Measurements from ENCODE around the gene ECHDC3.

Gene ECHDC3

DNA sequence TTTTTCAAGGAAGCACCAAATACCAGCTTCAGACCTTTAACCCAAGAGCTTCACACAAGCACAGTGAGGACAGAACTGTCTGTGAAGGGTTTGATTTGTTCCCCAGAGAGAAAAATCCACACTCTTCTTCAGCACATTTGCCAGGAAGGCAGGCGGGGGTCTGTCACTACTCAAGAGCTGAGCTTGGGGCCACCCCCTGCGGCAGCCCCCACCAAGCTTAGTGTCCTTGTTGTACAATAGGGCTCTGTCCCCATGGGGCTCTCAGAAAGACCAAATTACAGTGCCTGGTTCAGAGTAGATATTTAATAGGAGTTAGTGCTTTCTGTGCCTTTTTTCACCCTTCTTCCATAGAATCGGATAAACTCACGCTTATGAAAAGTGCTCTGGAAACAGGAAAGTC, 12.4 kb downstream of the ECHDC3 start:
- no peak for DNase-seq

DNA sequence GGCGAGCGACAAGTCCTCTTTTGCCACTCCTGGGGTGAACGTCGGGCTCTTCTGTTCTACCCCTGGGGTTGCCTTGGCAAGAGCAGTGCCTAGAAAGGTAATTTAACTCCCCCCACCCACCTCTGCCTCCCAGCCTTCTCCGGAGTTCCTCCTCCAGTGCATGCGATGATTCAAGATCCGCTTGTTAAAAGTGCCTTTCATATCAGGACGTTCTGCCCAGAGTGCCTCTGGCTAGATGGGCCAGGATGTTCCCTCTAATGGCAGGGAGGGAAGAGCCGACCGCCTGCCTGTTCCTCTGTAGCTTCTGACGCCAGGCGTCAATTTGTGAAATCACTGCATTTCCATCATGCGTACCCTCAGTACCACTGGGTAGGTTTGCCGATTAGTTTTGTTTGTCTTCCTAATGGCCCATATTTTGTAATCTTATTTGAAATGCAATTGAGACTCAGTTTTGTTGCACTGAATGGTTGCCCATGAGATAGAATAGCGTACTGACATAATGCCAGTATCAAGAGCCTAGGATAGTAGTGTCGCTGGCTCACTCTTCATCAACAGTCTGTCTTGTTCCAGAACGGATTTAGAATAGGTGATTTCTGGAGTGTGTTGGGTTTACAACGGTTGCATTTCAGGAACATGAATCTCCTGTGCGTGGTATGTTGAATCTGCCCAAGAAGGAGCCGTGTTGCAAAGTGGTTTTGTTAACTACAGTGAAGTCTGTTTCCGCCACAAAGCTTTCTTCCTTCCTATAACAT, 13.5 kb downstream of the ECHDC3 start:
- no peak for DNase-seq

DNA sequence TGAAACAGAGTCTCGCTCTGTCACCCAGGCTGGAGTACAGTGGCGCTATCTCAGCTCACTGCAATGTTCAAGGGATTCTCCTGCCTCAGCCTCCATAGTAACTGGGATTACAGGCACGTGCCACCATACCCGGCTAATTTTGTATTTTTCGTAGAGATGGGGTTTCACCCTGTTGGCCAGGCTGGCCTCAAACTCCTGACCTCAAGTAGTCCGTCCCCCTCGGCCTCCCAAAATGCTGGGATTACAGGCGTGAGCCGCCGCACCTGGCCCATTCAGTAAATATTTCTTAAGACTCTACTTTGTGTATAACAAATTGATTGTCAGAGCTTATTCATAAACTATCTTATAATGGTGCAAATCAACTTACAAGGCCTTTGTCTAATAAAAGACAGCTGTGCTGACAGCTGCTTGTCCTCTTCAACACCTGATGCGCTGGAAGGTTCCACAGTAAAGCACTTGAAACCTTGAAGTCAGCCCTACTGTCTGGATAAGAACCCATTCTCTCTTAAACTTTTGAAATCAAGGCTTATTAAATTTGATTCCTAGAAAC, 14.7 kb downstream of the ECHDC3 start:
- no peak for DNase-seq

DNA sequence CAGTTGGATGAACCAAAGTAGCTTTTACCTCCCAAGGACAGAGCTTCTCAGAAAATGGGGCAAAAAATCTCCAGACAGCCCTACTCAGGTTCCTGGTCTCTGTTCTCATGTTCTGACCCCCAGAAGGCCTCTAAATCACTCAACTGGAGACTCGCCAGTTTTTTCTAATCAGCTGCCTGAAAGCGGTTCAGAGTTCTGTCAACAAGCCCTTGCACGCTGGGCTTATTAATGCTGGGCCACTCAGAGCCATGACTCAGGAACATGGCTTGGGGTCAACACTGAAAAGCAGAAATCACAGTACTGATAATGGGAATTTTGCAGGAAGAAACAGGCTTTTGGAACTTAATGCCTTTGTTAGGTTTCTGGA, 15.3 kb downstream of the ECHDC3 start:
- DNase-seq = peak; percentile 4

DNA sequence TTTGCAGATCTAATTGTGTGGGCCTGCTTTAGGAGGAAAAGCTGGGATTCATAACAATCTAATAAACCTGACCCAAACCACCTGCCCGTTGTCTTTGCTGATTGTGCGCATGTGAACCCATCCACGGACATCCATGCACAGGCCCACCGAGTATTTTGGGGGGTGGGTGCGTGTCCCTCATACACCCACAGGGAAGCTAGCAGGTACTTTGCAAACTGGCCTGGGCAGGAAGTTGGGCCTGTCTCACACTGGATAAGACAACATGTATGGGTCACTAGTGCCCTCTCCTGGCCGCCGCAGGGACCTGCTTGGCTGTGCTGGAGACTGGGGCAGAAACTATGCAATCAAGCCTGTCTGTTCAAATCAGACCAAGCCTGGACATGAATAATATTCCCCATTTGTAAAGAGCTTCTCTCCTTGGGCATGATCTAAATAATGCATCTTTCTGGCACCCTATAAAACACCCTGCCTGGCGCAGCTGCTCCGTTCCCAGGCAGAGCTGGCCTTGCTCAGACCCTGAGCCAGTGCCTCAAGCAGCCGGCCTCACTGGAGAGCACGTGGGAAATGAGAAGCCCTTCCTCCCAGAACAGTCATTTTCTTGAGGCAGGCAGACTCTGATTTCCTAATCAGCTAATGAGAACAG, 15.8 kb downstream of the ECHDC3 start:
- DNase-seq = peak; percentile 15

DNA sequence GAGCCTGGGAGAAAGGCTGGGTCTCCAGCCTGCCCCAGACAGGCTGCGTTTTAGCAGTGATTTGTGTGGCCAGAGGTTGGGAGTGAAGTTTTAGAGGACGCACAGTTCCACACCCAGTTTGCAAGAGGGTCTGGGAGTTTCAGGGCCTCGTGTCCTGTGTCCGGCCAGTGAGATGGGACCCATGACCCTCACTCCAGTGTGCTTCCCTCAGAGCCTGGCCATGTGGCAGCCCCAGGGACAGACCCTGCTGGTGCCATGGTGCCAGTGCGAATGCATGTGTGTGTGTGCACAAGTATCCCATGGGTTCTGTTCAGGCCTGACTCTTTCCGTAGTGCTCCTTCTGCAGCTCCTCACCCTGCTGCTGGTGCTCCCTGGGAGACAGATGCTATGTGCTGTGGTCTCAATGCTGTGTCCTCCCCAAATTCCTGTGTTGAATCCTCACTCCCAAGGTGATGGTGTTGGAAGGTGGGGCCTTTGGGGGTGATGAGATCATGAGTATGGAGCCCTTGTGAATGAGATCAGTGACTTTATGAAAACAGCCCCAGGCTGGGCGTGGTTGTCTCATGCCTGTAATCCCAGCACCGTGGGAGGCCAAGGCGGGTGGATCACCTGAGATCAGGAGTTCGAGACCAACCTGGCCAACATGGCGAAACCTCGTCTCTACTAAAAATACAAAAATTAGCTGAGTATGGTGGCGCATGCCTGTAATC, 16.5 kb downstream of the ECHDC3 start:
- DNase-seq = no peak

DNA sequence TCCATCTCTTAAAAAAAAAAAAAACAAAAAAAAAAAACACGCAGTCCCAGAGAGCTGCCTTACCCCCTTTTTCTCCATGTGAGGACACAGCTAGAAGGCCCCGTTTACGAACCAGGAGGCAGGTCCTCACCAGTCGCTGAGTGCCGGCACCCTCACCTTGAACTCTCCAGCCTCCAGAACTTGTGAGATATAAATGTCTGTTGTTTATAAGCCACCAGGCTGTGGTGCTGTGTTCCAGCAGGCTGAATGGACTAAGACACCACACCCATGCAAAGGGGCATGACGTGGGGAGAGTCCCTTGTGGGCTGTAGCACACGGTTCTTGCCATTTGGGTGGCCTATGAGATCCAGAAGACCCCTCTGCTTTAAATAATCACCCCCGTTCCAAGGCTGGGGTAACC, 17.2 kb downstream of the ECHDC3 start:
- no peak for DNase-seq

DNA sequence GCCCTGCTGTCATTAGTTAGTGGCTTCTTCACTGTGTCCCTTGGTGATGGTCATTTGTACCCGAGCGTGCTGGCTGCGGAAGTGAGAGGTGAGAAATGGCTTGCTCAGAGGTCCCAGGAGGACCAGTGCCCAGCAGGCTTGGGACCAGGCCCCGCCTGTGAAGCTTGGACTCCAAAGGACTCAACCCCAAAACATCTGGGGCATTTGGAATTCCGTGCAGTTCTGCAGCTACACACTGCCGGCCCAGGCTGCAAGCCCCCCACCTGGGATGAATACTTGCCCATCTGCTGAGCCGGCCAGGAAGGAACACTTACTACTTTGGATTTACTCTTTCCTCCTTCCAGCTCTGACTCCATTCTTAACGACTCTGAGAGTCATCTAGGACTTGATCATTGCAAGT, 18.0 kb downstream of the ECHDC3 start:
- DNase-seq = no peak

DNA sequence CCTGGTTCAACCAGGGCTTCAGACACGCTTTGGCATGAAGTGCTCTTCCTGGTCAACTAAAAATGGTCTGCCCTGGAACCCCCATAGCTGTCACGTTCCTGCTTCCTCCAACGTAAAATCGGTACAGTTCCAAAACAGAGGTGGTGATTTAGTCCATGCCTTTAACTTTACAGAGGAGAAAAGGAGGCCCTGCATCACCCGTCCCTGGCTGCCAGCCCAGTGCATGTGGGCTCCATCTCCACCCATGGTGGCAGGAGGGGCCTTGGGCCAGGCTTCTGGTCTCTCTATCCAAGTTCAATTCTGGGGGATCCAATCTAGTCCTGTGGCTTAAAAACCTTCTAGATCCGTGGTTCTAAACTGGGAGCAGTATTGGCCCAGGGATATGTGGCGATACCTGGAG, 18.7 kb downstream of the ECHDC3 start:
- DNase-seq = no peak

DNA sequence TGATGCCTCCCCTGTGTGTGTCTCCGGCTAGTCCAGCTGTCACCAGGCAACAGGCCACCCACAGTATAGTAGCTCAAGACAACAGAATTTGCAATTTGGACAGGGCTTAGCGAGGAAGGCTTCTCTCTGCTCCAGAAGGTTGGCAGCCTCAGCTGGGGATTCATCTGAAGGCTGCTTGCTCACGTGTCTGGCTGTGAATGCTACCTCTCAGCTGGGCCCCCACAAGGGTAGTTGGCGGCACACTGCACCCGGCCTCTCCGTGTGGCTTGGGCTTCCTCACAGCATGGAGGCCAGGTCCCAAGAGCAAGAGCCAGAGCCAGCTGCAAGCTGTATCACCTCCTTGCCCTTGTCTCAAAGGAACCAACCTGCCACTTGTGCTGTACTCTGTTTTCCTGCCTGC, 19.2 kb downstream of the ECHDC3 start:
- DNase-seq = no peak

DNA sequence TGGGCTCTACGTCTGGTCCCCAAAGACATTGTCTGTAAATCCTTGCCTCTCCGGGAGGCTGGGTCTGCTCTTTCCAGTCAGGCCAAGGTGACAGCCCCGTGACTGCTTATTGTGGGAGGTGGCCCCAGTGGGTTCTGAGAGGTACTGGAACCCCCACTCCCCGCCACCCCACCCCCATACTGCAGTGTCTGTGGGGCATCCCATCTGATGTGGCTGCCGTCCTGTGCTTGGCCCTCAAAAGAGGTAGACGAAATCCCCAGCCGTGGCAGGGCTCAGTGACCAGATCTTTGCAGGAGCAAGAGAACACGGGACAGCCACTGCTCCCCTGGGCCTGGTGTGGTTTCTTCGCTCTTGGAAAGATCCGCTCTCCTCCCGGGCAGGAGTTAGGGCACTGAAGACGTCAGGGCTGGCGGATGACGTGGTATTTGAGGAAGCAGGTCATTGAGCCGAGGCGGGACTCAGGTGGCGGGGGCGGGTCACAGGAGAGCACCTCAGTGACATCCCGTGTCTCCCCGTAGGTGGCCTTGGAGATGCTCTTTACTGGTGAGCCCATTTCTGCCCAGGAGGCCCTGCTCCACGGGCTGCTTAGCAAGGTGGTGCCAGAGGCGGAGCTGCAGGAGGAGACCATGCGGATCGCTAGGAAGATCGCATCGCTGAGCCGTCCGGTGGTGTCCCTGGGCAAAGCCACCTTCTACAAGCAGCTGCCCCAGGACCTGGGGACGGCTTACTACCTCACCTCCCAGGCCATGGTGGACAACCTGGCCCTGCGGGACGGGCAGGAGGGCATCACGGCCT, 20.7 kb downstream of the ECHDC3 start:
- no peak for DNase-seq

DNA sequence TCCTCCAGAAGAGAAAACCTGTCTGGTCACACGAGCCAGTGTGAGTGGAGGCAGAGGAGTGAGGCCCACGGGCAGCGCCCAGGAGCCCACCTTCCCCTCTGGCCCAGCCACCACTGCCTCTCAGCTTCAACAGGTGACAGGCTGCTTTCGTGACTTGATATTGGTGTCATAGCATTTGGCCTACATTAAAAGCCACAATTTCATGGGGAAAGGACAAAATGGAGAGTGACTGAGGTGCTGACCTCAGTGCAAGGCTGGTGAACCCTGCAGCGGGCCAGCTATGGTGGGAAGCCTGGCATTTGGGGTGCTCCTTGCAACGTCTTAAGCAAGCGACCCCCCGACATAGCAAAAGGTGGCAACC, 21.3 kb downstream of the ECHDC3 start:
- no peak for DNase-seq

DNA sequence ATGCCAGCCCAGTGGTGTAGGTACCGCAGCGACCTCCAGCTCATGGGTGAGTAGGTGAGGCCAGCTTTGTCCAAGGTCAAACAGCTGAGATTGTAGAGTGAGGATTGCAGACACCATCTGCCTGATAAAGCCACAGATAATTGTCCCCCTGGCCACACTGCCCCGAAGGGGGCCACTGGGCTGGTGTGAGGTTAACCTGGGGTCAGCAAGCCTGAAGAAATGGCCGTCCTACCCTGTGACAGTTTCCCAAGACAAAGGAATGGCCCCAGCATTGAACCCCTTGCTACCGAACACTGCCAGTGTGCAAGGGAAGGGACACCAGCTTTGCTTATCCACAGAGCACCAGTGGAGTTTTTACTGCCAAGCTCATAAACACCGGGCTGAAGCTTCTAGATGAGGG, 23.0 kb downstream of the ECHDC3 start:
- DNase-seq = no peak

DNA sequence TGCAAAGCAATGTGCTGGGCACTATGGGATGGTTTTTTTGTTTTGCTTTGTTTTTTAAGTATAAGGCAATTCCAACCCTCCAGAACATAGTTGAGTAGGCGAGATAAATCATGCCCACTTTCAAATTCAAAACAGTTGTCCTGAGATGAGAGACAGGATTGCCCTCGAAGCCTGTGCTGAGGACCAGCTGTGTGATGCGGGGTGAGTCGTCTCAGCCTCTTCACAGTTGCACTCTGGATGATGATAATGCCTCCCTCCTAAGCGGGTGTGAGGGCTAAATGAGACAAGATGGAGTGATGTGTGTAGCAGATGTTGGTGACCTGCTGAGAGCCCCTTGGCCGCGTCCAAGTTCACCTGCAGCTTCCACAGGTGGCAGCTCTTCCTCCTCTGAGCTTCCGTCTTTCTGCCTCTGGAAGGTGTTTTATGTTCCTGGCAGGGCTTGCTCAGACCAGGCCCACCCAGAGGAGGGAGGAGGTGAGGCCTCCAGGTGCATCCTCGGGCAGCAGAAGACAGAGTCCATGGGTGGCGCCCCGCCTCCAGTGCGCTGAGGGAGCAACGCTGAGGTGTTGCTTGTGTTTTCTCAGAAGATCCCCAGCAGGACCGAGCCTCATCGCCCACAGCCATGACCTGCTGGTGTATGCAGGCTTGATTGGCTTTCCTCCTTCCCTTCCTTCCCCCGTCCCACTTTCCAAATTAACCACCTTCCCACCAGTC, 30.6 kb downstream of the ECHDC3 start:
- no peak for DNase-seq

DNA sequence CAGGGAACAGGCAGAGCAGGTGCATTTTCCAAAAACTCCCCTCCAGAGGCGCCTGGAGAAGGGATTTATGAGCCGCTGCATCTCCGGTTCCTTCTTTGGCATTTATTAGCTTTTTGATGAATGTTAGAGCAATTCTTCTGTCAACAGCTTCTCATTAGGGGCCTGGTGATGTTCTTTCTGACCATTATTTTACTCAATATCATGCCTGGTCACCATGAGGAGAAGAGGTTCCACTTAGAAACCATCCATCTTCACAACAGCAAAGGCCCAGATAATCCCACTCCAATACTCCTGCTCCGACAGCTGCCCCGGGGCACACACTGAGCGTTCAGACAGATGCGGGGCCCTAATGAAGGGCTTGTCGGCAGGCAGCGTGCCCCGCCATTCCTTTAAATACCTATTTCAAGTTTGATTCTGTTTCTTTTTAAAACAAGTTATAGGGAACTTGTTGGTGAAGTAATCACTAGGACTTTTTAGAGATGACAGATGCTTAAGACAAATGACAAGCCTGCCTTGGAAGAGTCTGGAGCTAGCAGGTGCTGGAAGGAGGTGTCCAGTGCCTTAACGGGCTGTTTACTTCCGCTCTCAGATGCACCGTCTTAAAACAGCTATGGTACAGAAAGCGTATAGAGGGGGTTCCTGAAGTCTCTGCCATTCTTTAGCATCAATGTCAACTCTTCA, 31.7 kb downstream of the ECHDC3 start:
- DNase-seq = no peak

DNA sequence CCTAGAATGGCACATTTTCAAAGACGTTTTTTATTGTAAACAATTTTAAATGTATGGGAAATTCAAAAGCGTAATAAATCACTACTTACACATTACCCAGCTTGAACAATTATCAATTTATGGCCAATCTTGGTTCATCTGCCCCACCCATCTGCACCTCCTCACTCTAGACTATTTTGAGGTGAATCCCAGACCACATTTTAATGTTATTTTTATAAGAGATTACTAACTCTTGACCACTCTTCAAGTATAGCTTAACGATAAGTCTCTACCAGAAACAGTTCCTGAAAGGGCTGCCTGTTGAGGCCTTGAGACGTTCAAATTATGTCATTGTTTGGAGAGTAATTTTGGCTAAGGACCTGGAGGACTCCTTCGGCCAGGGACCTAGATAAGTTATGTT, 33.2 kb downstream of the ECHDC3 start:
- no peak for DNase-seq

DNA sequence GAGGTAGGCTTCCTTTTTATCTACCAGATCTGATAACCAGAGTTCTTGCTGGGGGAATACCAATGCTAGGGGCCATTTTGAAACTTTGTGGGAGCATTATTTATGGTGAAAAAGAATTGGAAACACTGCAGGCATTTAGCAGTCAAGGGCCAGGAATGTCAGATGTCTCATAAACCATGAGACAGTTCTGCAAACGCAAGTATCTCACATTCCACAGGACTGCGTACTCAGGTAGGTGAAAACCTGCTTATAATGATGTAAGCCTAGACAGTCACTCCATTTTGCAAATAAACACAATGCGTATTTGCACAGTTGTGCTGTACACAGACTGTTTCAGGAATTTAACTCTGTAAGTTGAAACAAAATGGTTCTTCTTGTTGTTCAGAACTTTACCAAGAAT, 33.9 kb downstream of the ECHDC3 start:
- DNase-seq = no peak

DNA sequence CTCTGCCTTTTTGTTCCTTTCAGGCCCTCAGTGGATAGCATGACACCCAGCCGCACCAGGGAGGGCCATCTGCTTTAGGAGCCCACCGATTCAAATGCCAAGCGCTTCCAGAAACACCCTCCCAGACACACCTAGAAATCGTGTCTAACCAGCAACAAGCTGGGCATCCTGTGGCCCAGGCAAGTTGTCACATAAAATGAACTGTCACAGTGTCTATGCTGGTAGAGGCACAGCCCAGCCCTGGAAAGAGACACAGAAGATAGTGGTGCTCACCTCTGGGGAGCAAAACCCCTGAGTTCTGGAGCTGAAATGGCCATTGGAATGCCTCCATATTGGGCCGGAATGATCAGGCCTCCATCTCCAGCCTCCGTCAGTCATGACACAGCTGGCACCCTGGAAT, 38.9 kb downstream of the ECHDC3 start:
- no peak for DNase-seq

DNA sequence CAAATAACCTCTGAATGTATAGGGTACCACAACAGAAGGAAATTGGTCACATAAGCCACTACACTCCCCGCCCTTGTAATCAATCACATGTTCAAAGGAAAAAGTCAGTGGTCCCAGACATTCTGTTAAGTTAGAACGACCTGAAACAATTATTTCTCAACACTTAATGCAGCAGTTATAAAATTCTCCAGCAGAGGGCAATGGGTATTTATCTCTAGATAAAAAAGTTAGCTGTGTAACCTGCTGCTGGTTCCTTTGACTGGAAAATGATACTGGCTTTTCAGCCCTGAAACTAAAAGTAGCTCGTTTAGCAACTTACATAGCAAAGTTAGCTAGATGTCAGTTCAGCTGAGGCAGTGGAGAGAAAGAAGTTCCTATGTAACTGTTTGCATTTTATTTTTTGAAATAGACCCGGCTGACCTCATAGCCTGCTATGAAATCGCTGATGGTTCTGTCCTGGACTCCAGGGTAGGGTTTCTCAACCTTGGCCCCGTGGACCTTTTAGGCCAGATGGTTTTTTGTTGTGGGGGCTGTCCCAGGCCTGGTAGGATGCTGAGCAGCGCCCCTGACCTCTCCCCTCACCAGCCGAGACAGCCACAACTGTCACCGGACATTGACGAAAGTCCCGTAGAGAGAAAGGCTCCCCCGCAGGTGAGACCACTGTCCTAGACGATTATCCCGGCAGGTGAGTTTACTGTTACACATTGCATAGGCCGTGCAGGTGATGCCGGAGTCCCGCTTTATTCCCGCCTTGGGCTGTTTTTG, 40.8 kb downstream of the ECHDC3 start:
- peak; percentile 9 for DNase-seq

DNA sequence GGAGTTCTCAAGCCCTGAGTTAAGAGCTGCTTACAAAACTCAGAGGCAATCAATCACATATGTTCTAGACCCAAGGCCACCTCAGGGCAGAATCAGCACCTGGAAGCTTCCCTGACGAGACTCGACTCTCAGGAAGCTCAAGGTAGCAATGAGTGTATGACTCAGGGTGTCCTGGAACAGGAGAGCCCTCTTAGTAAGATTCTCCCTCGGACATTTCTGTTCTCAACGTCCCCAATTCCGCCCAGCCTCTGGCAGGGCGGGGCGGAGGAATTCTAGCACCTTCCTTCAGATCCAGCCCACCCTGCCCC, 41.3 kb downstream of the ECHDC3 start:
- DNase-seq = no peak

DNA sequence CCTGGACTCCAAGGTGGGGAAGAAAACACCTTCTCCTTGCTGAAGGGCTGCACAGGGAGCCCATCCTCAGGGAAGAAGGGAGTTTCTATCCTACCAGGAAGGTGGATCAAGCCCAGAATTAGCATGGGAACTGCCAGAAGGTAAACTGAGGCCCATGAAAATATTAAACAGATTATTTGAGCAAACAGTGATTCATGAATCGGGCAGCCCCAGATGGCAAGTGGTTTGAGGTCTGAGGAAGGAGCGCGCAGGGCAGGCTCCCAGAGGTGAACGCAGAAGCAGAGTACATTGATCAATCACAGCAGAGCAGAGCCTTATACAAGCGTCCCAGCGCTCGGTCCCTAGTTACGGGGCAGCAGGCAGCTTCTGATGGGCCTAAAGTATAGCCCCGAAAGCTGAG, 45.2 kb downstream of the ECHDC3 start:
- no peak for DNase-seq
